GM21515 (cell line): ENCODE results near the gene EIF4G3.
"Not testable (repeated sequence)": the region's sequence is repeated elsewhere in the genome, so short reads cannot be mapped to it uniquely, and the experiment has no call there.

Source experiments
- ATAC-seq: cut with Tn5 transposase; IDR thresholded peaks from one replicate; pipeline ENCODE4 v1.9.1; 2021; ENCODE audit not compliant: unreplicated experiment

The EIF4G3 gene

DNA sequence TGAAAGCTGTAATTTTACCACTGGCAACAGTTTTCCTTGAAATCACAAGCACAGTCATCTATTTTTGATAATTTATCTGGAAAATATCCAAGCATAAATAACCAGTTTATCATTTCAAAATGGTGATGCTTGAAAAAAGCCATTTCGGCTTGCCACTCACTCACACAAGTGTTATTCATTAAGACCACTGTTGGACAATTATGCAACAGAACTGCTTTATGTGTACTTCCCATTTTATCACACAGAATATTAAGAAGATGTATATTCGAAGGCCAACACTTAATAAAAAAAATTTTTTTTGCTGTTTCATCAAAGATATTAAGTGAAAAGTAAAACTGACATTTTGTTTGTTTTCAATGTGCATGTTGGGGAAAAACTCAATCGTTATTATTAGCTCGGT is 62.3 kb downstream of the EIF4G3 start:
- ATAC-seq, result no peak

- ATAC-seq, result no peak
Measured at GRCh38 chr1:21110163-21110562, 66.5 kb downstream of the EIF4G3 start.

GRCh38 chr1:21106709-21107108 is 70.0 kb downstream of the EIF4G3 start:
- ATAC-seq, result no peak

GRCh38 chr1:21106238-21106637 is 70.5 kb downstream of the EIF4G3 start:
- no peak for ATAC-seq

- ATAC-seq, result no peak
Measured at GRCh38 chr1:21105807-21106206, 70.9 kb downstream of the EIF4G3 start.

GRCh38 chr1:21104683-21105082 is 72.0 kb downstream of the EIF4G3 start:
- ATAC-seq, result no peak

GRCh38 chr1:21100481-21100921 is 76.2 kb downstream of the EIF4G3 start:
- ATAC-seq, result no peak

- no peak for ATAC-seq
Measured at GRCh38 chr1:21099869-21100131, 76.9 kb downstream of the EIF4G3 start.

DNA sequence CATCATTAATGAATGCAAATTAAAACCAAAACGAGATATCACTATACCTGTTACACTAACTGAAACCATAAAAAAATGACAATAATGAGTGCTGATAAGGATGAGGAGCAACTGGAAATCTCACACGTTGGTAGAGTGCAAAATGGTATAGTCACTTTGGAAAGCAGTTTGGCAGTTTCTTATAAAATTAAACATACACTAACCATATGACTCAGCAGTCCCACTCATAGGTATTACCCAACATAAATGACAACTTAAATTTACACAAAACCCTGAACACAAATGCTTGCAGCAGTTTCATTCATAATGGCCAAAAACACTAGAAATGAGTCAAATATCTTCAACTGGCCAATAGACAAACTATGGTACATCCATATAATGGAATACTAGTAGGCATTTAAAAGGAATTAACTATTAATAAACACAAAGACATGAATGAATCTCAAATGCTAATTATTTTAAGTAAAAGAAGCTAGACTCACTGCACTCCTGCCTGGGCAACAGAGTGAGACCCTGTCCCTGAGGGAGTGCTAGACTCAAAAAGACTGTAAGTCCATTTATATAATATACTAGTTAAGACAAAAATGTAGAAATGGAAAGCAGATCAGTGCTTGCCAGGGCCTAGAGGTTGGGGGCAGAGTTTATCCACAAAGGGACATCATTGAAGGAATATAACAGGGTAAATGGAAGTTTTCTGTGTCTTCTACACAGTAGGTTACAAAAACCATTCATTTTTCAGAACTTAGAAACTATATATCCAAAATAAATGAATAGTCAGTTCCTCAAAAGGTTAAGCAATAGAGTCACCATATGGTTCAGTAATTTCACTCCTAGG is 77.4 kb downstream of the EIF4G3 start:
- no peak for ATAC-seq

DNA sequence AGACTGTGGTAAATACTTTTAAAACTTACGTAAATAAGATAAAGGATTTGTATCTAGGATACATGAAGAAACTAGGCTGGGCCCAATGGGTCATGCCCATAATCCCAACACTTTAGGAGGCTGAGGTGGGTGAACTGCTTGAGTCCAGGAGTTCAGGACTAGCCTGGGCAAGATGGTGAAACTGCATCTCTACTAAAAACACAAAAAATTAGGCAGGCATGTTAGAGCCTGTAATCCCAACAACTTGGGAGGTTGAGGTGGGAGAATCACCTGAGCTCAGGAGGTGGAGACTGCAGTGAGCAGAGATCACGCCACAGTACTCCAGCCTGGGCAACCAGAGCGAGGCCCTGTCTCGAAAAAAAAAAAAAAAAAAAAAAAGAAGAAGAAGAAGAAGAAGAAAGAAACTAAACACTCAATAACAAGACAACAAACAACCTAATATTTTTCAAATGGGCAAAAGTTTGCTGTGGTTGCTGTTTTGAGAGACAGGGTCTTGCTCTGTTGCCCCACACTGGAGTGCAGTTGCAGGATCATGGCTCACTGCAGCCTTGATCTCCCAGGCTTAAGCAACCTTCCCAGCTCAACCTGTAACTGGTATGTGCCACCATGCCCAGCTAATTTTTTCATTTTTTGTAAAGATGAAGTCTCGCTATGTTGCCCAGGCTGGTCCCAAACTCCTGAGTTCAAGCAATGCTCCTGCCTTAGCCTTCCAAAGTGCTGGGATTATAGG is 78.3 kb downstream of the EIF4G3 start:
- no peak for ATAC-seq

DNA sequence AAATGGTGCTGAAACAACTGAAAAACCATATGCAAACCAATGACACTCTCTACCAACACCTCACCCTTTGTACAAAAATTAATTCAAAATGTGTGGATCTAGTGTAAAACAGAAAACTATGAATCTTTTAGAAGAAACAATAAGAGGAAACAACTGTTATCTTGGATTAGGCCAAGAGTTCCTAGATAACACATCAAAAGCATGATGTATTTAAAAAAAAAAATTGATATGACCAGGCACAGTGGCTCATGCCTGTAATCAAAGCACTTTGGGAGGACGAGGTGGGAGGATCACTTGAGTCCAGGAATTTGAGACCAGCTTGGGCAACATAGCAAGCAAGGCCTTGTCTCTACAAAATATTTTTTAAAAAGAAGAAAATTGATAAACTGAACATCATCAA is 79.0 kb downstream of the EIF4G3 start:
- no peak for ATAC-seq

DNA sequence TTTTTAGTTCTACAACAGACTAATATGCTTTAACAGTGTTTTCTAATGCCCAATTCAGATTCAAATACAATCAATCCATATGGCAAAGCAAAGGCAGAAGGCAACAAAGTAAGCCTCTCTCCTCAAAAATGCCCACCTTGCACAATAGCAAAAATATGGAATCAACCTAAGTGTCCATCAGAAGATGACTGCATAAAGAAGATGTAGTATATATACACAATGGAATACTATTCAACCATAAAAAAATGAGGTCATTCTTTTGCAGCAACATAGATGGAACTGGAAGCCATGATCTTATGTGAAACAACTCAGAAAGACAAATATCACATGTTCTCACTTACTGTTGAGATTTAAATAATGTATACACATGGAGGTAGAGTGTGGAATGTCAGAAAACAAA is 80.7 kb downstream of the EIF4G3 start:
- no peak for ATAC-seq

- ATAC-seq, result not testable (repeated sequence)
Measured at GRCh38 chr1:21094282-21094681, 82.4 kb downstream of the EIF4G3 start.

GRCh38 chr1:21093271-21093958 is 83.3 kb downstream of the EIF4G3 start:
- not testable (repeated sequence) for ATAC-seq

GRCh38 chr1:21092545-21092944 is 84.2 kb downstream of the EIF4G3 start:
- ATAC-seq, result not testable (repeated sequence)

DNA sequence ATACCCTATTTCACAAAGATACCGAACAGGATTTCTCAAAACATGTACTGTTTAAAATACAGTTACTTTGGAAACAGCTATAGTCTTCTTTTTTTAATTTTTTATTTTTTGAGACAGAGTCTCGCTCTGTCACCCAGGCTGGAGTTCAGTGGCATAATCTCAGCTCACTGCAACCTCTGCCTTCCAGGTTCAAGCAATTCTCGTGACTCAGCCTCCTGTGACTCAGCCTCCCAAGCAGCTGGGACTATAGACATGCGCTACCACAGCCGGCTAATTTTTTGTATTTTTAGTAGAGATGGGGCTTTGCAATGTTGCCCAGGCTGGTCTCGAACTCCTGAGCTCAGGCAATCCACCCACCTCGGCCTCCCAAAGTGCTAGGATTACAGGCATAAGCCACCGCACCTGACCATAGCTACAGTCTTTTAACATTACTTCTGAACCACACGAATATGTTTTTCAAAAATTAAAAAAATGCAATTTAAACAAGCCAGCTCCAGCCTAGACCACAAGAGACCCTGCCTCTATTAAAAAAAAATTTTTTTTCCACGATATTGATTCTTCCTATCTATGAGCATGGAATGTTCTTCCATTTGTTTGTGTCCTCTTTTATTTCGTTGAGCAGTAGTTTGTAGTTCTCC is 85.5 kb downstream of the EIF4G3 start:
- ATAC-seq, result not testable (repeated sequence)

- no peak for ATAC-seq
Measured at GRCh38 chr1:21090463-21090862, 86.2 kb downstream of the EIF4G3 start.

DNA sequence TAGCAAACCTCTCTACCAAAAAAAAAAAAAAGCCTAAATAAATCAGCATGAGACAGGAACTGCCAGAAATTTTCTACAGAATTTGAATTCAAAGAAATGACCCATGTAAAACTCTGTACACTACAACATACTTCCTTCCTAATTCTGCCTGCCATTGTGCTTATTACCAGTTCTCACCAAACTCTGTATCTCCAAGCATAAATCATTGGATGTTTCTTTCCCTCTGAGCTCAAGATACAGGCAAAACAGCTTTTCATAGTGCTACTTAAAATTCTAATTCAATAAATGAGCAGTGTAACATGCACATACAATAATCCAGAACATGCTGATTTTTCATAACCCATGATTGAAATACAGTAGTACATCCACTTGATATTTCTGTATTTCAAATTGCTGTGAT is 87.0 kb downstream of the EIF4G3 start:
- no peak for ATAC-seq

- ATAC-seq, result no peak
Measured at GRCh38 chr1:21089299-21089698, 87.4 kb downstream of the EIF4G3 start.

DNA sequence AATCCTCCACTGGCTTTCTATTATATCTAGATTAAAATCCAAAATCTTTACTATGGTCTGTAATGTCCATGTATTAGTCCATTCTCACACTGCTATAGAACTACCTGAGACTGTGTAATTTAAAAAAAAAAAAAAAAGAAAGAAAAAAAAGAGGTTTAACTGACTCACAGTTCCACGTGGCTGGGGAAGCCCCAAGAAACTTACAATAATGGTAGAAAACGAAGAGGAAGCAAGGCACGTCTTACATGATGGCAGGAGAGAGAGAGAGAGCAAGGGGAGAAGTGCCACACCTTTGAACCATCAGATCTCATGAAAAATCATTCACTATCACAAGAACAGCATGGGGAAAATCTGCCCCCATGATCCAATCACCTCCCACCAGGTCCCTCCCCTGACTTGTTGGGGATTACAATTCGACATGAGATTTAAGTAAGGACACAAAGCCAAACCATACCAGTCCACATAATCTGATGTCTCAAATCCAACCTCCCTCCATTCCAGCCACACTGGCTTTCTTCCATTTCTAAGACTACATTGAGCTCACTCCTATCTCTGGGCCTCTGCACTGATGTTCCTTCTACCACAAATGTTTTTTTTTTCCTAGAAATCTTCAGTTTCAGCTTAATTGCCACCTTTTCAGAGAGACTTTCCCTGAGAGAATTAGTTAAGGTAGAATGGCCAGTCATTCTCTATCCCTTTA is 92.4 kb downstream of the EIF4G3 start:
- no peak for ATAC-seq

DNA sequence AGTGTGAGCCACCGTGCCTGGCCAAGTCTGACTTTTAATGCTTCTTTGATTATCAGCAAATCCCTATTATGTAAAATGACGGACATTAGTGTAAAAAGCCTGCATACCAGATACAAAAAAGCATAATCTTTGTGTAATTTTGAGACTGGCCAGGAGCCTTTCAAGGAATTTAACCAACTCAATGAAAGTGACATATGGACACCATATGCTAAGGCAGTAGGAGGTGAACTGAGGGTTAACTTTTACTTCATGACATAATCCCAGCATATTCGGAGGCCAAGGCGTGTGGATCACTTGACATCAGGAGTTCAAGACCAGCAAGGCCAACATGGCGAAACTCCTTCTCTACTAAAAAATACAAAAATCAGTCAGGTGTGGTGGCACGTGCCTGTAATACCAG is 94.6 kb downstream of the EIF4G3 start:
- no peak for ATAC-seq
